Stimulated activated CD4-positive, alpha-beta T cell treated with anti-CD3 and anti-CD28 coated beads, Interleukin-4, amount 100 ng/mL, for 24 hours (primary cell): Measurements from ENCODE around the gene KRTAP4-6.
"Not testable (repeated sequence)": the region's sequence is repeated elsewhere in the genome, so short reads cannot be mapped to it uniquely, and the experiment has no call there.

Experiments used
- DNase-seq: peaks from one replicate; pipeline ENCODE4 v3.0.0-alpha.2; 2020

KRTAP4-6 gene

GRCh38 chr17:41104386-41105038, 35.8 kb downstream of the KRTAP4-6 start:
- not testable (repeated sequence) for DNase-seq

- DNase-seq = no peak
These were observed 36.4 kb downstream of the KRTAP4-6 start for GRCh38 chr17:41103896-41104295.

GRCh38 chr17:41101586-41102259, 38.6 kb downstream of the KRTAP4-6 start, which contains the start of gene KRTAP4-16:
KRTAP4-16 (minus strand) TSS chr17:41102209; CDS start chr17:41102209, 0 bp downstream.
- DNase-seq = no peak

GRCh38 chr17:41099682-41100480, 40.5 kb downstream of the KRTAP4-6 start:
- not testable (repeated sequence) for DNase-seq

- no peak for DNase-seq
These were observed 41.9 kb downstream of the KRTAP4-6 start for GRCh38 chr17:41098481-41098880.

- DNase-seq = no peak
These were observed 42.3 kb downstream of the KRTAP4-6 start, which contains the start of gene KRTAP4-8 for GRCh38 chr17:41098042-41098441. KRTAP4-8 (minus strand) TSS chr17:41098142; CDS start chr17:41098084, 58 bp downstream.

GRCh38 chr17:41096055-41096454, 44.3 kb downstream of the KRTAP4-6 start:
- no peak for DNase-seq
